Vagina (tissue), 2 donors: Measurements from ENCODE around the gene MKS1. TPM values are rescaled to one million over a fixed set of nuclear protein-coding genes. Genes with fewer than 3 reads are reported as not detected.

Experiments used
- DNase-seq, 2 donors: peaks; one replicate each; pipeline ENCODE4 v3.0.0-alpha.2; 2017; ENCODE audit errors: extremely low spot score in 2 of 2
- H3K27ac ChIP-seq: fragments of 200-600 bp; sonication (generic); one replicate; pipeline ENCODE4 v1.5.1; 2019
- H3K27me3 ChIP-seq: fragments of 200-600 bp; sonication (generic); one replicate; pipeline ENCODE4 v1.5.1; 2019
- H3K36me3 ChIP-seq, 2 donors: fragments of 200-600 bp; sonication (generic); one replicate each; pipeline ENCODE4 v1.5.1; 2017 to 2019
- H3K4me1 ChIP-seq: fragments of 200-600 bp; sonication (generic); one replicate; pipeline ENCODE4 v1.5.1; 2019
- H3K4me3 ChIP-seq, 2 donors: fragments of 200-600 bp; sonication (generic); 1 replicate in 1 of 2; 2 replicates in 1 of 2; pipeline ENCODE4 v1.5.1; 2016 to 2019
- H3K9me3 ChIP-seq: fragments of 200-600 bp; sonication (generic); one replicate; pipeline ENCODE4 v1.5.1; 2019
- CTCF ChIP-seq, 3 experiments: fragments of 450-650 bp in 2 of 3; fragments of 200-600 bp in 1 of 3; sonication (generic) in 1 of 3; IDR thresholded peaks; one replicate each; pipeline ENCODE4 v1.5.1; 2017 to 2019; ENCODE audit warnings: antibody characterized with exemption in 3 of 3, mild to moderate bottlenecking in 2 of 3, moderate library complexity in 2 of 3
- POLR2A ChIP-seq, 2 donors: fragments of 450-650 bp; IDR thresholded peaks; one replicate each; pipeline ENCODE4 v1.6.1; 2017; ENCODE audit warnings: antibody characterized with exemption in 2 of 2, mild to moderate bottlenecking in 2 of 2, moderate library complexity in 2 of 2
- POLR2AphosphoS5 ChIP-seq, 2 donors: sonication (generic); formaldehyde crosslinking; IDR thresholded peaks; one replicate each; pipeline ENCODE4 v1.9.0; 2017; ENCODE audit warnings: antibody characterized with exemption in 2 of 2, mild to moderate bottlenecking in 2 of 2, low read depth in 1 of 2; ENCODE audit not compliant: insufficient read depth in 1 of 2
- intact Hi-C: fragments of 100-400 bp; cut with DNase I; formaldehyde crosslinking; loops from one replicate; pipeline ENCODE4 v1.15.1; 2023
- total RNA-seq: library from RNA; depleted of rRNA; stranded (reverse); fragments of >200 nt; gene quantifications from one replicate; pipeline ENCODE4 v1.2.3, GENCODE V29; 2016

MKS1 gene
- total RNA-seq, 1 donor from 2014 or later = 13.0 TPM

GRCh38 chr17:58184986-58185761, 33.9 kb downstream of the MKS1 start:
- peak in 1 of 2 donors; percentile 76 for DNase-seq
- Histone ChIP-seq H3K9me3 (no peaks in the 10 kb centered on the region), H3K4me3 (no peak overlapping the region), H3K36me3 (no peaks in the 10 kb centered on the region), H3K27me3 (no peaks in the 10 kb centered on the region), H3K27ac (no peak overlapping the region), H3K4me1 (no peaks in the 10 kb centered on the region)
- no peak for TF ChIP-seq POLR2AphosphoS5 (IDR thresholded peaks at IDR 0.05; ENCODE audit: insufficient read depth in 1 of 2, low read depth in 1 of 2)
- TF ChIP-seq POLR2A (IDR thresholded peaks at IDR 0.05) = no peak
- TF ChIP-seq CTCF (IDR thresholded peaks at IDR 0.05) = no peak
- intact Hi-C loops = no loop called here

- no peaks in the 10 kb centered on the region for H3K4me1 ChIP-seq
- intact Hi-C loops = no loop called here
- H3K27me3 ChIP-seq = no peaks in the 10 kb centered on the region
- TF ChIP-seq POLR2A (IDR thresholded peaks at IDR 0.05) (no peak), CTCF (IDR thresholded peaks at IDR 0.05) (no peak), POLR2AphosphoS5 (IDR thresholded peaks at IDR 0.05; ENCODE audit: insufficient read depth in 1 of 2, low read depth in 1 of 2) (no peak)
- no peaks in the 10 kb centered on the region for H3K9me3 ChIP-seq
- no peaks in the 10 kb centered on the region for H3K36me3 ChIP-seq
- no peak overlapping the region for H3K27ac ChIP-seq
- H3K4me3 ChIP-seq = no peak overlapping the region
- peak in 1 of 2 donors; percentile 62 for DNase-seq
These were observed 34.6 kb downstream of the MKS1 start for GRCh38 chr17:58184308-58184985.

GRCh38 chr17:58183514-58183913, 35.5 kb downstream of the MKS1 start:
- H3K27me3 ChIP-seq = no peaks in the 10 kb centered on the region
- DNase-seq = no peak
- no peaks in the 10 kb centered on the region for H3K4me1 ChIP-seq
- no peaks in the 10 kb centered on the region for H3K9me3 ChIP-seq
- H3K4me3 ChIP-seq = no peak overlapping the region
- no peak overlapping the region for H3K27ac ChIP-seq
- intact Hi-C loops = no loop called here
- H3K36me3 ChIP-seq = no peaks in the 10 kb centered on the region
- TF ChIP-seq POLR2A (IDR thresholded peaks at IDR 0.05) (no peak), CTCF (IDR thresholded peaks at IDR 0.05) (no peak), POLR2AphosphoS5 (IDR thresholded peaks at IDR 0.05; ENCODE audit: insufficient read depth in 1 of 2, low read depth in 1 of 2) (no peak)

GRCh38 chr17:58181796-58182195, 37.3 kb downstream of the MKS1 start:
- no peak overlapping the region for H3K27ac ChIP-seq
- no peak overlapping the region for H3K4me3 ChIP-seq
- no peaks in the 10 kb centered on the region for H3K9me3 ChIP-seq
- no peak for TF ChIP-seq CTCF (IDR thresholded peaks at IDR 0.05)
- no peak for TF ChIP-seq POLR2AphosphoS5 (IDR thresholded peaks at IDR 0.05; ENCODE audit: insufficient read depth in 1 of 2, low read depth in 1 of 2)
- TF ChIP-seq POLR2A (IDR thresholded peaks at IDR 0.05) = no peak
- intact Hi-C loops = no loop called here
- no peaks in the 10 kb centered on the region for H3K27me3 ChIP-seq
- H3K36me3 ChIP-seq = no peaks in the 10 kb centered on the region
- no peaks in the 10 kb centered on the region for H3K4me1 ChIP-seq
- DNase-seq = no peak

- Histone ChIP-seq H3K27me3 (no peaks in the 10 kb centered on the region), H3K36me3 (no peaks in the 10 kb centered on the region), H3K9me3 (no peaks in the 10 kb centered on the region), H3K4me3 (no peak overlapping the region), H3K4me1 (no peaks in the 10 kb centered on the region), H3K27ac (no peak overlapping the region)
- intact Hi-C loops = no loop called here
- no peak for DNase-seq
- TF ChIP-seq CTCF (IDR thresholded peaks at IDR 0.05) (no peak), POLR2AphosphoS5 (IDR thresholded peaks at IDR 0.05; ENCODE audit: insufficient read depth in 1 of 2, low read depth in 1 of 2) (no peak)
These were observed 42.9 kb downstream of the MKS1 start for GRCh38 chr17:58176200-58176599.
